K562 (cell line): Measurements from ENCODE around the gene DCTN5. TPM values are rescaled to one million over a fixed set of nuclear protein-coding genes. Genes with fewer than 3 reads are reported as not detected.

Experiments used
- AFF4 ChIP-seq: sonication (generic); formaldehyde crosslinking; IDR thresholded peaks from 2 replicates; pipeline ENCODE4 v1.8.0; 2023; ENCODE audit warnings: mild to moderate bottlenecking, missing genetic modification reagents
- JUND ChIP-seq, 2 experiments: IDR thresholded peaks; 2 replicates in 1 of 2; 3 replicates in 1 of 2; pipeline ENCODE4 v1.6.1; 2011; ENCODE audit warnings: borderline replicate concordance in 2 of 2, low read depth in 2 of 2, low read length in 2 of 2, improper control_type of control experiment in 1 of 2, missing biosample characterization in 1 of 2, missing genetic modification characterization in 1 of 2, missing genetic modification reagents in 1 of 2
- LEF1 ChIP-seq: fragments of 450-650 bp; IDR thresholded peaks from 2 replicates; pipeline ENCODE4 v1.6.1; 2016; ENCODE audit warnings: mild to moderate bottlenecking
- SP2 ChIP-seq: IDR thresholded peaks from 2 replicates; pipeline ENCODE4 v1.6.1; 2011; ENCODE audit warnings: mild to moderate bottlenecking, low read depth, low read length, moderate library complexity; ENCODE audit not compliant: poor library complexity, severe bottlenecking; ENCODE audit errors: extremely low read depth
- SPI1 ChIP-seq: IDR thresholded peaks from 2 replicates; pipeline ENCODE4 v1.6.1; 2011; ENCODE audit warnings: low read depth, low read length, control low read depth, borderline replicate concordance
- TAF1 ChIP-seq: IDR thresholded peaks from 2 replicates; pipeline ENCODE4 v1.6.1; 2011; ENCODE audit warnings: mild to moderate bottlenecking, low read length, moderate library complexity; ENCODE audit not compliant: insufficient read depth, control insufficient read depth, severe bottlenecking; ENCODE audit errors: extremely low read depth
- ZBTB40 ChIP-seq, 2 experiments: fragments of 450-650 bp in 1 of 2; sonication (generic) in 1 of 2; formaldehyde crosslinking in 1 of 2; IDR thresholded peaks; 2 replicates each; pipeline versions ENCODE4 v1.7.1 to v1.9.0; 2016 to 2022; ENCODE audit warnings: inconsistent platforms in 1 of 2, mild to moderate bottlenecking in 1 of 2, missing genetic modification reagents in 1 of 2
- ZNF280A ChIP-seq: fragments of 450-650 bp; IDR thresholded peaks from 2 replicates; pipeline ENCODE4 v1.6.1; 2018; ENCODE audit warnings: mild to moderate bottlenecking, low read depth; ENCODE audit not compliant: partially characterized antibody
- ZNF408 ChIP-seq: fragments of 250-450 bp; sonication (Bioruptor Pico); IDR thresholded peaks from 2 replicates; pipeline ENCODE4 v1.4.0; 2020; ENCODE audit warnings: low read depth, mild to moderate bottlenecking, moderate library complexity
- ZNF740 ChIP-seq, 3 experiments: fragments of 200-800 bp in 1 of 3; sonication (Bioruptor generic) in 1 of 3; sonication (generic) in 1 of 3; formaldehyde crosslinking in 1 of 3; IDR thresholded peaks; 2 replicates each; pipeline versions ENCODE4 v1.6.1 to v1.8.0; 2016 to 2022; ENCODE audit warnings: mild to moderate bottlenecking in 2 of 3, missing compliant biosample characterization in 2 of 3, missing genetic modification characterization in 2 of 3, missing genetic modification reagents in 1 of 3
- polyA plus RNA-seq, 8 experiments: library from polyadenylated mRNA; depleted of rRNA in 4 of 8; stranded (reverse) in 5 of 8; unstranded in 3 of 8; fragments of >200 nt; fragmentation: Nextera tagmentation in 2 of 8; fragmentation: Illumina TruSeq in 1 of 8; extraction: Ambion mirVana in 2 of 8; extraction: Trizol in 1 of 8; gene quantifications; 2 replicates each; pipeline versions ENCODE4 v1.2.1 to v1.2.3, GENCODE V29; 2011 to 2014; ENCODE audit warnings: inconsistent platforms in 1 of 8, missing spikeins in 1 of 8
- total RNA-seq, 7 experiments: library from RNA; depleted of rRNA in 6 of 7; stranded (reverse); fragments of >200 nt in 6 of 7; fragmentation: Illumina TruSeq in 2 of 7; extraction: Trizol in 2 of 7; gene quantifications; 2 replicates each; pipeline versions ENCODE4 v1.2.1 to v1.2.3, GENCODE V29; 2011 to 2021; ENCODE audit warnings: low replicate concordance in 1 of 7

DCTN5 gene
- total and polyA plus RNA-seq, 9 of the 15 experiments (the other 6 are each of a cell fraction or from before 2014, with no cell fraction given), result 35.8 to 149 (median 75.9) TPM

- TF ChIP-seq ZNF740 (CRISPR knock-in tag; IDR thresholded peaks at IDR 0.05) (no peak), ZNF740 (tag; IDR thresholded peaks at IDR 0.05) (no peak), ZNF408 (CRISPR knock-in tag) (no peak), TAF1 (peak; percentile 22), LEF1 (no peak), JUND (IDR thresholded peaks at IDR 0.05; ENCODE audit: borderline replicate concordance, low read depth, low read length) (peak; percentile 64), JUND (tag; IDR thresholded peaks at IDR 0.05; ENCODE audit: borderline replicate concordance, low read depth, low read length) (peak; percentile 60; the same call in 1 of the 3 replicates), ZBTB40 (IDR thresholded peaks at IDR 0.05) (peak; percentile 70; the same call in 1 of the 2 replicates), ZBTB40 (CRISPR knock-in tag; IDR thresholded peaks at IDR 0.05) (no peak), SPI1 (no peak), AFF4 (CRISPR knock-in tag) (no peak), ZNF280A (no peak), SP2 (no peak)
Measured at GRCh38 chr16:23667355-23667659, 26.0 kb downstream of the DCTN5 start (continued).
